ENCODE results near the gene LRRC53.

Gene LRRC53

DNA sequence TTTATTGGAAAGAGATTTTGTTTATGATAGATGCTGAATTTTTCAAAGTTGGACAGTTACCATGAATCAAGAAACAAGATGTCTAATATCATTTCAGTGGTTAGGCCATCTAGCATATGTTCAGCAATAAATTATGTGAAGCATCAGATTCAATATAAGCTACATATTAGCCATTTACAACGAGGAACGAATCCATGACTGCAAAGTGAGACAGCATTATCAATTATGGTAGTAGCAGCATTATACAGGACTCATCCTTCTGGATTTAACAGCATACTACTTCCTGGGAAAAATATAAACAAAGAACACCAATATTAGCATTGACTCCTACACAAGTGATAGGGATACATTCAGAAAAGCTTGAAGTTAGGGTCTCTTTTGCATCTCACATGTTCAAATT lies 59.1 kb downstream of the LRRC53 start:
- no peaks in the 10 kb centered on the region for H3K36me3 ChIP-seq
- TF ChIP-seq, protein P1, sequence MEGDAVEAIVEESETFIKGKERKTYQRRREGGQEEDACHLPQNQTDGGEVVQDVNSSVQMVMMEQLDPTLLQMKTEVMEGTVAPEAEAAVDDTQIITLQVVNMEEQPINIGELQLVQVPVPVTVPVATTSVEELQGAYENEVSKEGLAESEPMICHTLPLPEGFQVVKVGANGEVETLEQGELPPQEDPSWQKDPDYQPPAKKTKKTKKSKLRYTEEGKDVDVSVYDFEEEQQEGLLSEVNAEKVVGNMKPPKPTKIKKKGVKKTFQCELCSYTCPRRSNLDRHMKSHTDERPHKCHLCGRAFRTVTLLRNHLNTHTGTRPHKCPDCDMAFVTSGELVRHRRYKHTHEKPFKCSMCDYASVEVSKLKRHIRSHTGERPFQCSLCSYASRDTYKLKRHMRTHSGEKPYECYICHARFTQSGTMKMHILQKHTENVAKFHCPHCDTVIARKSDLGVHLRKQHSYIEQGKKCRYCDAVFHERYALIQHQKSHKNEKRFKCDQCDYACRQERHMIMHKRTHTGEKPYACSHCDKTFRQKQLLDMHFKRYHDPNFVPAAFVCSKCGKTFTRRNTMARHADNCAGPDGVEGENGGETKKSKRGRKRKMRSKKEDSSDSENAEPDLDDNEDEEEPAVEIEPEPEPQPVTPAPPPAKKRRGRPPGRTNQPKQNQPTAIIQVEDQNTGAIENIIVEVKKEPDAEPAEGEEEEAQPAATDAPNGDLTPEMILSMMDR (IDR thresholded peaks at IDR 0.05), result no peak

DNA sequence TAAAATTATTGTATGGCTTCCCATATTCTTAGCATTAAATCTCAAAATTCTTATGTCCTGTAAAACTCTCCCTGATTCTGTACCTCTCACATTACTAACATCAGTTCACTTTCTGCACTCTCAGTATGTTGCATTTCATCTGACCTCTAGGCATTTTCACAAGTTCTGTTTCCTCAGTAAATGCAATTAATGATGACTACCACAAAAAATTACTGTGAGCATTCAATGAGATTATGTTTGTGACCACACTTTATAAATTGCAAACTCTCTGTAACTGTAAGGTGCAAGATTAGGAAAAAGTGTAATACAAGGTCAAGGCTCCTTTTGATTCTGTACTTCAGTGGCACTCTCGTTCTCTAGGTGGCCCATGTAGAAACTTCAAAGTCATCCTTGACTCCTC lies 60.4 kb downstream of the LRRC53 start:
- Histone ChIP-seq H3K27me3 (no peaks in the 10 kb centered on the region), H3K27ac (no peak overlapping the region), H3K36me3 (no peaks in the 10 kb centered on the region), H3K4me1 (ENCODE audit: control insufficient read depth in 1 of 2, insufficient read depth in 1 of 2, low read depth in 1 of 2, low read length in 1 of 2) (no peaks in the 10 kb centered on the region), H3K9me3 (no peaks in the 10 kb centered on the region), H3K4me3 (ENCODE audit: low read depth in 1 of 2, low read length in 1 of 2) (no peak overlapping the region)
- TF ChIP-seq, protein P1 (IDR thresholded peaks at IDR 0.05), result no peak

More for the DNA sequence above, 59.1 kb downstream of the LRRC53 start:
- H3K27me3 ChIP-seq, result no peaks in the 10 kb centered on the region
- no peaks in the 10 kb centered on the region for H3K9me3 ChIP-seq
- no peaks in the 10 kb centered on the region for H3K4me1 ChIP-seq (ENCODE audit: control insufficient read depth in 1 of 2, insufficient read depth in 1 of 2, low read depth in 1 of 2, low read length in 1 of 2)
- no peak overlapping the region for H3K4me3 ChIP-seq (ENCODE audit: low read depth in 1 of 2, low read length in 1 of 2)
- no peak overlapping the region for H3K27ac ChIP-seq

DNA sequence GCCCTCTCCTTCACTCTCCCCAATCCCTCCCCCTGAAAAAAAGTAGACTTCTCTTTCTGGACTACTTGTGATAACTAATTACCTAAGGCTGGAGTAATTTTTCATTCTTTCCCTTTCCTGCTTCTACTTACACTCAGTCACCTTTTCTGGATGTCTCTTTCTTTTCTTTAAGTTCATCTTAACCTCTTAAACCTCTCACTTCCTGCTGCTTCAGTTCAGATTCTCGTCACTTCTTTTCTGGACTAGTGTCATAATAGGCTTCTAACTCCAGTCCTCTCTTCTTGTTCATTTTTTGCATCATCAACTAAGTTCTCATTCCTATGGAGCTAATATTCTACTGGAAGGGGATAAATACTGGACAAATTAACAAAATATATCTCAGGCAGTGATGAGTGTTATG lies 75.4 kb downstream of the LRRC53 start:
- H3K27ac ChIP-seq, result no peak overlapping the region
- no peaks in the 10 kb centered on the region for H3K36me3 ChIP-seq
- H3K9me3 ChIP-seq, result no peaks in the 10 kb centered on the region
- TF ChIP-seq, protein P1 (IDR thresholded peaks at IDR 0.05), result no peak
- H3K4me1 ChIP-seq (ENCODE audit: control insufficient read depth in 1 of 2, insufficient read depth in 1 of 2, low read depth in 1 of 2, low read length in 1 of 2), result no peaks in the 10 kb centered on the region
- no peaks in the 10 kb centered on the region for H3K27me3 ChIP-seq
- H3K4me3 ChIP-seq (ENCODE audit: low read depth in 1 of 2, low read length in 1 of 2), result no peak overlapping the region

DNA sequence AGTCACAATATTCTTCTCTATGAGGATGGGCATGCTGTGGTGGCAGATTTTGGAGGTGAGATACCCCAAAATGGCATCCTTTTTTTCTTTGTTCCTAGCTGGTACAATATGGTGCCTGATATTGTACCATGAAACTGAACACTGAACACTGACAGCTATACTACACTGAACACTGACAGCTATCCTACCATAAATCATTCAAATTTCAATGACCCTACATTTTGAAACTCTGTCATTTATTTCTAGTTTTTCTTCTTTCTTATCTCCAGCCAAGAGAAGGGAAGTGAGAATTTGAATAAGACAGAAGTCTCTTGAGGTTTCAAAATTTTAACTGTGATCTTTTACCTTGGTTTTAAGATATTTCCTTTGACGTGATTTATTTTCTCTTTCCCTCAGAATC lies 76.3 kb downstream of the LRRC53 start:
- TF ChIP-seq, protein P1 (IDR thresholded peaks at IDR 0.05), result no peak
- no peaks in the 10 kb centered on the region for H3K27me3 ChIP-seq
- H3K4me1 ChIP-seq (ENCODE audit: control insufficient read depth in 1 of 2, insufficient read depth in 1 of 2, low read depth in 1 of 2, low read length in 1 of 2), result no peaks in the 10 kb centered on the region

DNA sequence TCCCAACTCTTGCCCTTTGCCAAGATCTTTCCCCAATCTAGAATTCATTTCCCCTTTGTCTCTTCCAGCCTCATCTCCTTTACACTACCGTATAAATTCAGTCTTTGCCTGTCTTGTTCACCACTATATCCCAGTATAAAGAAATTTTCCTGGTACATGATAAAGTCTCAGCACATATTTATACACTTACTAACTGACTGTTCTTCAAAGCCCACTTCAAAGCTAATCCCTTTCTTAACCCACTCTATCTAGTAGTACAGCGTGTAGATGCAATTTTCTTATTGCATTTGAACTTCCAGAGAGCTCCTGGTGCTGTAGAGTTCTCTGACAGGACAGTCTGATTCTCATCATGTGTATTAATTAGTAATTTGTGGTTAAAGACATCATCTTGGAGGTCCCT lies 78.1 kb downstream of the LRRC53 start:
- H3K27ac ChIP-seq, result no peak overlapping the region

More for the DNA sequence above, 76.3 kb downstream of the LRRC53 start:
- no peaks in the 10 kb centered on the region for H3K36me3 ChIP-seq
- no peaks in the 10 kb centered on the region for H3K9me3 ChIP-seq
- no peak overlapping the region for H3K27ac ChIP-seq
- H3K4me3 ChIP-seq (ENCODE audit: low read depth in 1 of 2, low read length in 1 of 2), result no peak overlapping the region

More for the DNA sequence above, 78.1 kb downstream of the LRRC53 start:
- Histone ChIP-seq H3K4me3 (ENCODE audit: low read depth in 1 of 2, low read length in 1 of 2) (no peak overlapping the region), H3K36me3 (no peaks in the 10 kb centered on the region), H3K27me3 (no peaks in the 10 kb centered on the region), H3K9me3 (no peaks in the 10 kb centered on the region), H3K4me1 (ENCODE audit: control insufficient read depth in 1 of 2, insufficient read depth in 1 of 2, low read depth in 1 of 2, low read length in 1 of 2) (no peaks in the 10 kb centered on the region)
- TF ChIP-seq, protein P1 (IDR thresholded peaks at IDR 0.05), result no peak
